Neural progenitor cell (in vitro differentiated cells): ENCODE measurements around the gene CASP3. TPM values are rescaled to one million over a fixed set of nuclear protein-coding genes. Genes with fewer than 3 reads are reported as not detected.

ENCODE experiments used
- DNase-seq: peaks from one replicate; pipeline ENCODE4 v3.0.0-alpha.2; 2016; ENCODE audit warnings: low spot score
- H2AFZ ChIP-seq: fragments of 200-600 bp; sonication (generic); replicated peaks from 2 replicates; pipeline ENCODE4 v1.6.1; 2016; ENCODE audit warnings: antibody characterized with exemption
- H3F3A ChIP-seq: fragments of 200-600 bp; sonication (generic); 2 replicates; pipeline ENCODE4 v1.6.1; 2016; ENCODE audit warnings: antibody characterized with exemption, low read depth
- H3K27ac ChIP-seq: fragments of 200-600 bp; sonication (generic); 2 replicates; pipeline ENCODE4 v1.5.1; 2016; ENCODE audit warnings: mild to moderate bottlenecking
- H3K27me3 ChIP-seq: fragments of 200-600 bp; sonication (generic); 2 replicates; pipeline ENCODE4 v1.6.1; 2016; ENCODE audit warnings: mild to moderate bottlenecking, moderate library complexity
- H3K36me3 ChIP-seq: fragments of 200-600 bp; sonication (generic); 2 replicates; pipeline ENCODE4 v1.5.1; 2016
- H3K4me1 ChIP-seq: fragments of 200-600 bp; sonication (generic); 2 replicates; pipeline ENCODE4 v1.6.1; 2016; ENCODE audit warnings: mixed run types
- H3K4me2 ChIP-seq: fragments of 200-600 bp; sonication (generic); 2 replicates; pipeline ENCODE4 v1.6.1; 2016
- H3K4me3 ChIP-seq: fragments of 200-600 bp; sonication (generic); 2 replicates; pipeline ENCODE4 v1.5.1; 2016
- H3K79me2 ChIP-seq: fragments of 200-600 bp; sonication (generic); 2 replicates; pipeline ENCODE4 v1.6.1; 2016; ENCODE audit warnings: low read depth
- H3K9ac ChIP-seq: fragments of 200-600 bp; sonication (generic); 2 replicates; pipeline ENCODE4 v1.6.1; 2016
- H3K9me3 ChIP-seq: fragments of 200-600 bp; sonication (generic); 2 replicates; pipeline ENCODE4 v1.5.1; 2016; ENCODE audit warnings: low read depth
- H4K20me1 ChIP-seq: fragments of 200-600 bp; sonication (generic); 2 replicates; pipeline ENCODE4 v1.6.1; 2016; ENCODE audit warnings: low read depth
- H3K27ac Mint-ChIP-seq: 3 replicates; pipeline ENCODE4 v1.8.0; 2021; ENCODE audit warnings: mixed read lengths
- H3K27me3 Mint-ChIP-seq: 2 replicates; pipeline ENCODE4 v1.8.0; 2022; ENCODE audit warnings: low read depth, mild to moderate bottlenecking, inconsistent platforms, moderate library complexity, mixed read lengths; ENCODE audit not compliant: insufficient read depth
- H3K36me3 Mint-ChIP-seq: 3 replicates; pipeline ENCODE4 v1.8.0; 2021; ENCODE audit warnings: mixed read lengths
- H3K4me1 Mint-ChIP-seq: 3 replicates; pipeline ENCODE4 v1.8.0; 2021; ENCODE audit warnings: mixed read lengths
- H3K4me3 Mint-ChIP-seq: 3 replicates; pipeline ENCODE4 v1.8.0; 2021; ENCODE audit warnings: mild to moderate bottlenecking, moderate library complexity, mixed read lengths
- H3K9me3 Mint-ChIP-seq: 3 replicates; pipeline ENCODE4 v1.8.0; 2020; ENCODE audit warnings: mixed read lengths
- EZH2 ChIP-seq: fragments of 200-600 bp; sonication (generic); IDR thresholded peaks from 2 replicates; pipeline ENCODE4 v1.6.1; 2017; ENCODE audit warnings: antibody characterized with exemption, mild to moderate bottlenecking, moderate library complexity
- EZH2phosphoT487 ChIP-seq: fragments of 200-600 bp; sonication (generic); IDR thresholded peaks from 2 replicates; pipeline ENCODE4 v1.6.1; 2017; ENCODE audit warnings: antibody characterized with exemption
- total RNA-seq: library from RNA; depleted of rRNA; stranded (reverse); fragments of >200 nt; gene quantifications from 2 replicates; pipeline ENCODE4 v1.2.3, GENCODE V29; 2015; ENCODE audit warnings: low replicate concordance
- TF ChIP-seq, protein P1 (sequence below): fragments of 200-600 bp; sonication (generic); IDR thresholded peaks from 2 replicates; pipeline ENCODE4 v1.5.1; 2017; ENCODE audit warnings: antibody characterized with exemption, mild to moderate bottlenecking

Gene CASP3
- total RNA-seq, 1 donor from 2014 or later: 69.8 TPM

DNA sequence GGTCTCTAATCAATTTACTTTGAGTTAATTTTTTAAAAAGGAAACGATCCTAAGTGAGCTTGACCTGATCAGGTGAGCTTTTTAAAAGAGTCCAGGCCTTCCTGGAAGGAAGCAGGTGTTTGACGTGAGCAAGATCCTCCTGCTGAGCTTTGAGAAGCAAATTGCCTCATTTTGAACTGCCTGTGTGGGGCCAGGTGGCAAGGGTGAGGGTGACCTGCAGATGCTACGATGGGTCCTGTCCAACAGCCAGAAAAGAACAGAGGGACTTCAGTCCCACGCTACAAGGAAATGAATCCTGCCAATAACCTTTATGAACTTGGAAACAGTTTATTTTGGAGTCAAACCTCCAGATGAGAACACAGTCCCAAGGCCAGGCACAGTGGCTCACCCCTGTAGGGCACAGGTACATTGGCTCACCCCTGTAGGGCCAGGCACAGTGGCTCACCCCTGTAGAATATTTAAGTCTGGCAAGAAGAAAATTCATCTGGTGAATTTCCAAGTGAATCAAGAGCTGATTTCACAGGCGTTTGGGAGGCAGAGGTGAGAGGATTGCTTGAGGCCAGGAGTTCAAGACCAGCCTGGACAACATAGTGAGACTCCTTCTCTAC, 58.1 kb downstream of the CASP3 start:
- H2AFZ ChIP-seq: no peak overlapping the region
- no peak overlapping the region for H3K4me3 ChIP-seq
- no peak for DNase-seq
- no peaks in the 10 kb centered on the region for H4K20me1 ChIP-seq
- H3F3A ChIP-seq: no peaks in the 10 kb centered on the region
- H3K79me2 ChIP-seq: no peaks in the 10 kb centered on the region
- no peaks in the 10 kb centered on the region for H3K36me3 ChIP-seq
- peaks cover 3% of the 10 kb centered on the region for H3K4me1 ChIP-seq
- no peak overlapping the region for H3K27ac ChIP-seq
- H3K9me3 ChIP-seq: no peaks in the 10 kb centered on the region
- H3K27me3 ChIP-seq: no peaks in the 10 kb centered on the region
- no peaks in the 10 kb centered on the region for H3K36me3 Mint-ChIP-seq
- no peak overlapping the region for H3K27ac Mint-ChIP-seq
- TF ChIP-seq, protein P1, sequence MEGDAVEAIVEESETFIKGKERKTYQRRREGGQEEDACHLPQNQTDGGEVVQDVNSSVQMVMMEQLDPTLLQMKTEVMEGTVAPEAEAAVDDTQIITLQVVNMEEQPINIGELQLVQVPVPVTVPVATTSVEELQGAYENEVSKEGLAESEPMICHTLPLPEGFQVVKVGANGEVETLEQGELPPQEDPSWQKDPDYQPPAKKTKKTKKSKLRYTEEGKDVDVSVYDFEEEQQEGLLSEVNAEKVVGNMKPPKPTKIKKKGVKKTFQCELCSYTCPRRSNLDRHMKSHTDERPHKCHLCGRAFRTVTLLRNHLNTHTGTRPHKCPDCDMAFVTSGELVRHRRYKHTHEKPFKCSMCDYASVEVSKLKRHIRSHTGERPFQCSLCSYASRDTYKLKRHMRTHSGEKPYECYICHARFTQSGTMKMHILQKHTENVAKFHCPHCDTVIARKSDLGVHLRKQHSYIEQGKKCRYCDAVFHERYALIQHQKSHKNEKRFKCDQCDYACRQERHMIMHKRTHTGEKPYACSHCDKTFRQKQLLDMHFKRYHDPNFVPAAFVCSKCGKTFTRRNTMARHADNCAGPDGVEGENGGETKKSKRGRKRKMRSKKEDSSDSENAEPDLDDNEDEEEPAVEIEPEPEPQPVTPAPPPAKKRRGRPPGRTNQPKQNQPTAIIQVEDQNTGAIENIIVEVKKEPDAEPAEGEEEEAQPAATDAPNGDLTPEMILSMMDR: no peak
- TF ChIP-seq EZH2phosphoT487 (no peak), EZH2 (no peak)
- no peak overlapping the region for H3K9ac ChIP-seq
- H3K4me2 ChIP-seq: no peak overlapping the region
- peaks cover 2% of the 10 kb centered on the region for H3K27me3 Mint-ChIP-seq
- H3K4me3 Mint-ChIP-seq: no peak overlapping the region
- peaks cover 3% of the 10 kb centered on the region for H3K9me3 Mint-ChIP-seq
- peaks cover 2% of the 10 kb centered on the region for H3K4me1 Mint-ChIP-seq

DNA sequence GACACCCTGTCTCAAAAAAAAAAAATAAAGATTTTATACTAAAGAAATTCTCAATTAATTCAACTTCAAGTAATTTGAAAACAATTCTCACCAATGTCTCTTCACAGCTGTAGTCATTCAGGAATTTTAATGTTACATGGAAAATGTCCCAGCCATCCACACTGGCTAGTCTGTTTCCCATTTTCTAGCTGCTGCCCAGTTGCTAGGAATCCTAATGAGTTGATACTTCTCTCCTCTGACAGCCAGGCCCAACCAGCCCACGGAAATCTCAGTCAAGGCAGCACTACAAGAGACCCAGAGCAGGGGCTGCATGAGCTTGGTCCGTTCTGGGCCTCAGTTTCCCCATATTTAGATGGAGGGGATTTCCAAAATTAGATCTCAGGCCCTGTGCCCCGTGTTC, 59.1 kb downstream of the CASP3 start:
- no peaks in the 10 kb centered on the region for H3K79me2 ChIP-seq
- H3K27ac ChIP-seq: no peak overlapping the region
- H3F3A ChIP-seq: no peaks in the 10 kb centered on the region
- H3K4me3 ChIP-seq: no peak overlapping the region
- no peak overlapping the region for H2AFZ ChIP-seq
- peaks cover 6% of the 10 kb centered on the region for H3K9me3 Mint-ChIP-seq
- no peaks in the 10 kb centered on the region for H3K36me3 ChIP-seq
- peaks cover 3% of the 10 kb centered on the region for H3K4me1 ChIP-seq
- H3K27me3 Mint-ChIP-seq: peaks cover 2% of the 10 kb centered on the region
- no peaks in the 10 kb centered on the region for H4K20me1 ChIP-seq
- no peak overlapping the region for H3K9ac ChIP-seq
- no peaks in the 10 kb centered on the region for H3K4me1 Mint-ChIP-seq
- no peak for DNase-seq
- H3K4me2 ChIP-seq: no peak overlapping the region
- H3K27ac Mint-ChIP-seq: no peak overlapping the region
- TF ChIP-seq EZH2phosphoT487 (no peak), EZH2 (no peak)
- TF ChIP-seq, protein P1: no peak
- no peak overlapping the region for H3K4me3 Mint-ChIP-seq
- no peaks in the 10 kb centered on the region for H3K9me3 ChIP-seq
- no peaks in the 10 kb centered on the region for H3K36me3 Mint-ChIP-seq
- H3K27me3 ChIP-seq: no peaks in the 10 kb centered on the region

DNA sequence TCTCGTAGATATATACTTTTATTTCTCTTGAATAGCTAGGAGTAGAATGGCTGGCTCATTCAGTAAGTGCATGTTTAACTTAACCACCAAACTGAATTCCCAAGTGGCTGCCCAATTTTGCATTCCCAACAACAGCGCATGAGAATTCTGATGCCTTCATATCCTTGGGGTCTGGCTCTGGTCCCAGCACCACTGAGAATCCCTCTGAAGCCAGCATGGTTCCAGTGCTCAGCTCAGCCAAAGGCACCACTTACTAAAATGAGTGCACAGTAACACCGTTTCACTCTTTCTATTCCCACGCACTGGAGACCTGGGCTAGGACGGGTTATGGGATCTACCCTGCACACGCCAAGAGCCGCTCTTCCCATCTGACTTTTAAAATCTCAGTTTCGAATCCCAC, 60.4 kb downstream of the CASP3 start:
- no peaks in the 10 kb centered on the region for H4K20me1 ChIP-seq
- no peak overlapping the region for H3K4me2 ChIP-seq
- H3K27ac ChIP-seq: no peak overlapping the region
- no peak overlapping the region for H3K4me3 ChIP-seq
- H3K4me3 Mint-ChIP-seq: no peak overlapping the region
- no peaks in the 10 kb centered on the region for H3K36me3 ChIP-seq
- no peaks in the 10 kb centered on the region for H3K4me1 Mint-ChIP-seq
- H3F3A ChIP-seq: no peaks in the 10 kb centered on the region
- H3K79me2 ChIP-seq: no peaks in the 10 kb centered on the region
- no peaks in the 10 kb centered on the region for H3K36me3 Mint-ChIP-seq
- H3K27me3 Mint-ChIP-seq: peaks cover 2% of the 10 kb centered on the region
- H2AFZ ChIP-seq: no peak overlapping the region
- no peak for DNase-seq
- no peak overlapping the region for H3K27ac Mint-ChIP-seq
- H3K9me3 Mint-ChIP-seq: peaks cover 3% of the 10 kb centered on the region
- no peak overlapping the region for H3K9ac ChIP-seq
- peaks cover 3% of the 10 kb centered on the region for H3K4me1 ChIP-seq
- H3K27me3 ChIP-seq: no peaks in the 10 kb centered on the region
- TF ChIP-seq EZH2 (no peak), EZH2phosphoT487 (no peak)
- TF ChIP-seq, protein P1: no peak
- no peaks in the 10 kb centered on the region for H3K9me3 ChIP-seq
